H7 (cell line): Measurements from ENCODE around the gene PTCD2. TPM values are rescaled to one million over a fixed set of nuclear protein-coding genes. Genes with fewer than 3 reads are reported as not detected.
"Not testable (repeated sequence)": the region's sequence is repeated elsewhere in the genome, so short reads cannot be mapped to it uniquely, and the experiment has no call there.

ENCODE experiments used
- DNase-seq: peaks from one replicate; pipeline ENCODE4 v3.0.0; 2012
- H3K27me3 ChIP-seq: 2 replicates; pipeline ENCODE4 v1.6.0; 2011; ENCODE audit warnings: mild to moderate bottlenecking, low read length; ENCODE audit not compliant: control insufficient read depth, insufficient read depth
- H3K36me3 ChIP-seq: replicated peaks from 2 replicates; pipeline ENCODE4 v1.5.1; 2011; ENCODE audit warnings: low read length; ENCODE audit not compliant: control insufficient read depth, insufficient read depth
- H3K4me3 ChIP-seq: 2 replicates; pipeline ENCODE4 v1.5.1; 2011; ENCODE audit warnings: low read depth, mild to moderate bottlenecking, control low read depth, low read length, moderate library complexity; ENCODE audit not compliant: insufficient read depth
- total RNA-seq: library from RNA; depleted of rRNA; stranded (reverse); fragments of >200 nt; shearing (Covaris generic); gene quantifications from 2 replicates; pipeline ENCODE4 v1.2.3, GENCODE V29; 2014

Gene PTCD2
- total RNA-seq, 1 experiment from 2014 or later, result 16.6 TPM

DNA sequence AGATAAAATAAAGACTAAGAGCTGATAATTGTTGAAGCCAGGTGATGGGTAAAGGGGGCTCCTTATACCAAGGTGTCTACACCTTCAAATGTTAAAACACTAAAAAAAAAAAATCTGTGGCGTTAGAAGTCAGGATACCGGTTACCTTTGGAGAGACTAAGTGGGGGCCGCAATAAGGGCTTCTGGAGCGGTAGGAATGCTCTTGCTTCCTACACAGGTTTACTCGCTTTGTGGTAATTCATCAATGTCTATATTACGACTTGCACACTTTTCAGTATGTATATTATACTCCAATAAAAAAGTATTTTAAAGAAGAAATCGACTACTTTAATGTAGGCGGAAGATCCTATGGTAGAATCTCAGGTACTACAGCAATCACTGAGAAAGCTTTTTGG, 12.6 kb upstream of the PTCD2 start:
- Histone ChIP-seq H3K36me3 (peaks cover 2% of the 10 kb centered on the region), H3K27me3 (no peaks in the 10 kb centered on the region), H3K4me3 (peak overlapping the region; percentile 75)
- DNase-seq, result no peak

DNA sequence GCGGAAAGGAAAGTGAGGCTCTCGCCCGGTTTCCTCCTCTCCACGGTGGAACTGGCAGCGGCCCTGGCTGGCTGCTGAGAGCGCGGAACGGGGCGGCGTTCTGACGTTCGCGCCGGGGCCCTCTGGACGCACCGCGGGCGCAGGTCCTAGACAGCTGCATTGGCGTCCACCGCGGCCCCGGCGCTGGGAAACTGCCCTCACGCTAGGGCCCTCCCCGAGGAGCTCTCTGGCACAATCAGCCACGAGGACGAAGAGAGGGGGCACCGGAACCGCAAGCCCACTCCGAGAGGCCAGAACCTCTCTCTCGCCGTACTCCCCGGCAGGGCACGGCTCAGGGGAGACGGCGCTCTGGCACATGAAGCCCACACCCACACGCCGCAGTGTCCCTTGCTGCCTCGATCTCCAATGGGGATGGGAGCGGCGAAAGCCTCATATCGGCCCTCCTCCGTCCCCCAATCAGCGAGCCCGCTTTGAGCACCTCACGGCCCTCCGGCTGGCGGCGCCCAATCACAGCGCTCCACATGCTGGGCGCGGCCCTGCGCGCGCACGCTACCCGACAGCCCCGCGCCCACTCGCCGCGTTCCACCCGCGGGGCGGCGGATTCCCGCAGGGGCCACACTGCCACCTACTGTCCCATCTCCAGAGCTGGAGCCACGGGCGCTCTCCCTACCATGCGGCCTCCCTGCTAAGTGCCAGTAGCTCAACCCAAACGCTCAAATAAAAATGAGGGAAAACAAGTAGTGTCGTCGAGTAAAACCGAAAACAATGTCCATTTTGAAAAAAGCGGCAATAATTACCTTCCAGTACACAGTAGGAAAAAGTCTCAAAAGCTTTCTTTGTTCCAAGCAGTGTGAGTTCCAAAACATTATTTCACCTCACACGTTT, 12.0 kb upstream of the PTCD2 start:
- peak; percentile 93 for DNase-seq
- peaks cover 4% of the 10 kb centered on the region for H3K36me3 ChIP-seq
- peak overlapping the region; percentile 75 for H3K4me3 ChIP-seq
- H3K27me3 ChIP-seq, result no peaks in the 10 kb centered on the region

GRCh38 chr5:72308853-72309191, 11.4 kb upstream of the PTCD2 start:
- DNase-seq, result no peak
- Histone ChIP-seq H3K36me3 (peaks cover 4% of the 10 kb centered on the region), H3K27me3 (no peaks in the 10 kb centered on the region), H3K4me3 (no peak overlapping the region; the same call in 1 of the 2 replicates)

- H3K4me3 ChIP-seq, result no peak overlapping the region
- H3K36me3 ChIP-seq, result peaks cover 4% of the 10 kb centered on the region
- H3K27me3 ChIP-seq, result no peaks in the 10 kb centered on the region
- DNase-seq, result no peak
Observed at GRCh38 chr5:72313141-72313540, 7.0 kb upstream of the PTCD2 start.

GRCh38 chr5:72314571-72315172, 5.5 kb upstream of the PTCD2 start:
- DNase-seq, result peak; percentile 40
- Histone ChIP-seq H3K27me3 (no peaks in the 10 kb centered on the region), H3K4me3 (no peak overlapping the region), H3K36me3 (peaks cover 4% of the 10 kb centered on the region)

DNA sequence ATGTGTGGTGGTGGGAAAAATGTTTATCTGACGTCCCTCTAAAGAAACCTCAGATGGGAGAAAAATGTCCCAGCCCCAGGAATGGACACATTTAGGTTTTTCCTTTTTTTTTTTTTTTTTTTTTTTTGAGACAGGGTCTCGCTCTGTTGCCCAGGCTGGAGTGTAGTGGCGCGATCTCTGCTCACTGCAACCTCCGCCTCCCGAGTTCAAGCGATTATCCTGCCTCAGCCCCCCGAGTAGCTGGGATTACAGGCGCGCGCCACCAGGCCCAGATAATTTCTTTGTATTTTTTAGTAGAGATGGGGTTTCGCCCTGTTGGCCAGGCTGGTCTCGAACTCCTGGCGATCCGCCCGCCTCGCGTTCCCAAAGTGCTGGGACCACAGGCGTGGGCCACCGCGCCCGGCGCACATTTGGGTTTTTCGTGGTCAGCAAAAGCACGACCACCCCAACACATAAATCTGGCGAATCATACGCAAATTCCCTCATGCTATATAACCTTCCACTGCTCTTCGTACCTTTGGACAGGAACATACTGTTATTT, 668 bp upstream of the PTCD2 start:
- peak overlapping the region; percentile 90 for H3K4me3 ChIP-seq
- H3K36me3 ChIP-seq, H3K27me3 ChIP-seq, DNase-seq: not testable (repeated sequence)

GRCh38 chr5:72324189-72324825, 4.1 kb downstream of the PTCD2 start:
- peaks cover 13% of the 10 kb centered on the region for H3K36me3 ChIP-seq
- no peaks in the 10 kb centered on the region for H3K27me3 ChIP-seq
- no peak overlapping the region for H3K4me3 ChIP-seq
- DNase-seq, result no peak

GRCh38 chr5:72325566-72326305, 5.6 kb downstream of the PTCD2 start:
- DNase-seq, result no peak
- peaks cover 13% of the 10 kb centered on the region for H3K36me3 ChIP-seq
- H3K4me3 ChIP-seq, result no peak overlapping the region
- H3K27me3 ChIP-seq, result no peaks in the 10 kb centered on the region

DNA sequence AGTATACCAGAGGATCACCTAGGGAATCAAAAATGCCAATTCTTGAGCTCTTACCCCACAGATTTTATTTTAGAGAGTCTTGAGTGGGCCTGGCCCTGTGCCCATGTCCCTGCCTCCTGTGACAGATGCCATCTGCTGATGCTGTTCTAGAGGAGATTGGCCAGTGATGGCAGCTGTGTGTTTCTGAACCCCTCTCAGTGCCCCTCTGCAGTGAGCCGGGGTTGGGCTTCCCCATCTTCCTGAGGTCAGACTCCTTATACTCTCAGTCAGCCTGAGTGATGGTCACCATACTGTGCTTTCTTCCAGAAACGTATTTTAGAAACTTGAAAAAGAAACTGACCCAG, 6.1 kb downstream of the PTCD2 start:
- DNase-seq, result no peak
- Histone ChIP-seq H3K36me3 (peaks cover 13% of the 10 kb centered on the region), H3K4me3 (no peak overlapping the region), H3K27me3 (no peaks in the 10 kb centered on the region)

- no peak for DNase-seq
- H3K27me3 ChIP-seq, result no peaks in the 10 kb centered on the region
Observed at GRCh38 chr5:72328172-72328571, 8.0 kb downstream of the PTCD2 start.

DNA sequence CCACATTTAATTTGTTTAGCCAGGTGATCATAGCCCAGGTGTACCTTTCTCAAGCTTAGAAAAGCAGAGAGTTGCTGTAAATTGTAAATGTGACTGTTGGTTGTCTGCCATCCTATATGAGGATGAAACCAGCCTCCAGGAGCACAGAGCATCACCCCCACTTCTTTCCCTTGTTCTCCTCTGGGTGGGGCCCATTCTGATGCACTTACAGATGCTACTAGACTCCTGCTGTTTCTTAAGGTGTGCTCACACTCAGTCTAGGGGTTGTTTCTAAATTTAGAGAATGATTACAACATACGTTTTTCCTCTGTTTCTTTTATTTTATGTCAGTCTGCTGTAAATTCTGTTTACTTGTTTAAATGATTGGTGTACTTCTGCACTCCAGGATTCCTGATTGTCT, 10.5 kb downstream of the PTCD2 start:
- no peak for DNase-seq
- no peaks in the 10 kb centered on the region for H3K27me3 ChIP-seq
- peaks cover 9% of the 10 kb centered on the region for H3K36me3 ChIP-seq
- no peak overlapping the region for H3K4me3 ChIP-seq

More at GRCh38 chr5:72328172-72328571, 8.0 kb downstream of the PTCD2 start:
- H3K36me3 ChIP-seq, result peaks cover 13% of the 10 kb centered on the region
- no peak overlapping the region for H3K4me3 ChIP-seq

- no peaks in the 10 kb centered on the region for H3K27me3 ChIP-seq
- DNase-seq, result no peak
- no peaks in the 10 kb centered on the region; the same call in 1 of the 2 replicates for H3K36me3 ChIP-seq
- no peak overlapping the region for H3K4me3 ChIP-seq
Observed at GRCh38 chr5:72337159-72337558, 17.0 kb downstream of the PTCD2 start.

DNA sequence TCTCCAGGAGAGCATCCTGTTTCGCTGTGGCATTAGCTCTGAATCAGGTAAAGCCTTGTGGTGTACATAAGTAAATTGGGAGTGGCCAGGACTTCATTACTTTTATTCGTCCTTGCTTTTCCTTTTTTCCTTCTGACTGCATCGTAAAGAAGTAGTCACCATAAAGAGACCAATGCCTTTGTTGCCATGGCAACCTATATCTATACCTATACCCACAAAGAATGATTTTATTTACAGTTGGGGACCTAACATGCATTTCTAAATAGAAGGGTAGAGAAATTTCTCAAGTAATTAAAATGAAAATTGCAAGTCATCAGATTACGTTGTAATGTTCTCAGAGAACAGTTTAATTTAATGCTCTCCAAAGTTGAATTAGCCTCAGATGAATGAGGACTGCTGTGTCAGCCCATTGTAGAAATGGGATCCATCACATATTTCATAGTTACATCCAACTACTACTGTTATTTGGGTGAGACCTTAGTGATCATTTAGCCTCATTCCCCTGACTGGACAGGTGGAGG, 18.6 kb downstream of the PTCD2 start:
- no peak for DNase-seq
- Histone ChIP-seq H3K4me3 (no peak overlapping the region), H3K36me3 (no peaks in the 10 kb centered on the region; the same call in none of the 2 replicates), H3K27me3 (no peaks in the 10 kb centered on the region)

GRCh38 chr5:72346398-72346797, 26.2 kb downstream of the PTCD2 start:
- no peak overlapping the region for H3K4me3 ChIP-seq
- no peaks in the 10 kb centered on the region for H3K27me3 ChIP-seq
- no peaks in the 10 kb centered on the region; the same call in 1 of the 2 replicates for H3K36me3 ChIP-seq
- no peak for DNase-seq
